Mesendoderm (in vitro differentiated cells): ENCODE measurements around the gene FOXQ1.

Source experiments
- DNase-seq: peaks from one replicate; pipeline ENCODE4 v3.0.0; 2013
- H2AK5ac ChIP-seq: 2 replicates; pipeline ENCODE4 v1.6.1; 2013; ENCODE audit warnings: low read length, inconsistent platforms
- H2BK120ac ChIP-seq: 2 replicates; pipeline ENCODE4 v1.6.1; 2013; ENCODE audit warnings: low read depth, mild to moderate bottlenecking, low read length, moderate library complexity, mixed read lengths
- H2BK15ac ChIP-seq: replicated peaks from 2 replicates; pipeline ENCODE4 v1.6.1; 2013; ENCODE audit warnings: low read depth, mild to moderate bottlenecking, moderate library complexity
- H2BK5ac ChIP-seq: 2 replicates; pipeline ENCODE4 v1.6.1; 2013; ENCODE audit warnings: low read length, inconsistent platforms
- H3K18ac ChIP-seq: 2 replicates; pipeline ENCODE4 v1.6.1; 2013; ENCODE audit warnings: mild to moderate bottlenecking, low read length, mixed read lengths
- H3K23ac ChIP-seq: one replicate; pipeline ENCODE4 v1.6.1; 2013; ENCODE audit warnings: low read length
- H3K27ac ChIP-seq: 2 replicates; pipeline ENCODE4 v1.5.1; 2013; ENCODE audit warnings: low read depth, mild to moderate bottlenecking, inconsistent platforms, low read length, moderate library complexity
- H3K27me3 ChIP-seq: 2 replicates; pipeline ENCODE4 v1.6.1; 2013; ENCODE audit warnings: low read length, control low read depth, mild to moderate bottlenecking, inconsistent platforms; ENCODE audit not compliant: insufficient read depth, poor library complexity
- H3K36me3 ChIP-seq: 2 replicates; pipeline ENCODE4 v1.6.1; 2013; ENCODE audit warnings: low read length, inconsistent platforms; ENCODE audit not compliant: control insufficient read depth, insufficient read depth
- H3K4ac ChIP-seq: one replicate; pipeline ENCODE4 v1.6.1; 2013; ENCODE audit warnings: low read depth, mild to moderate bottlenecking, low read length, moderate library complexity
- H3K4me1 ChIP-seq: 2 replicates; pipeline ENCODE4 v1.6.1; 2013; ENCODE audit warnings: low read depth, low read length, inconsistent platforms; ENCODE audit not compliant: control insufficient read depth
- H3K4me2 ChIP-seq: 2 replicates; pipeline ENCODE4 v1.6.1; 2013; ENCODE audit warnings: low read length
- H3K4me3 ChIP-seq: 2 replicates; pipeline ENCODE4 v1.5.1; 2013; ENCODE audit warnings: mild to moderate bottlenecking, low read length
- H3K56ac ChIP-seq: one replicate; pipeline ENCODE4 v1.6.1; 2013; ENCODE audit warnings: low read length
- H3K79me1 ChIP-seq: 2 replicates; pipeline ENCODE4 v1.6.1; 2013; ENCODE audit warnings: low read length, inconsistent platforms
- H3K79me2 ChIP-seq: 2 replicates; pipeline ENCODE4 v1.6.1; 2013; ENCODE audit warnings: mild to moderate bottlenecking, low read length; ENCODE audit not compliant: control insufficient read depth, insufficient read depth
- H3K9ac ChIP-seq: 2 replicates; pipeline ENCODE4 v1.6.1; 2013; ENCODE audit warnings: low read length, inconsistent platforms
- H4K5ac ChIP-seq: one replicate; pipeline ENCODE4 v1.6.1; 2013; ENCODE audit warnings: low read length
- H4K8ac ChIP-seq: one replicate; pipeline ENCODE4 v1.6.1; 2013; ENCODE audit warnings: low read depth, mild to moderate bottlenecking, control low read depth, low read length, moderate library complexity
- WGBS: extraction: QIAGEN DNeasy Blood & Tissue Kit; methylation state at CpG from one replicate; pipeline ENCODE4 v1.1.7; 2013; ENCODE audit warnings: low lambda C conversion rate, missing lambda C conversion rate; ENCODE audit not compliant: insufficient coverage; ENCODE audit errors: extremely low coverage; 5-methylcytosine and 5-hydroxymethylcytosine counted together

Gene FOXQ1

DNA sequence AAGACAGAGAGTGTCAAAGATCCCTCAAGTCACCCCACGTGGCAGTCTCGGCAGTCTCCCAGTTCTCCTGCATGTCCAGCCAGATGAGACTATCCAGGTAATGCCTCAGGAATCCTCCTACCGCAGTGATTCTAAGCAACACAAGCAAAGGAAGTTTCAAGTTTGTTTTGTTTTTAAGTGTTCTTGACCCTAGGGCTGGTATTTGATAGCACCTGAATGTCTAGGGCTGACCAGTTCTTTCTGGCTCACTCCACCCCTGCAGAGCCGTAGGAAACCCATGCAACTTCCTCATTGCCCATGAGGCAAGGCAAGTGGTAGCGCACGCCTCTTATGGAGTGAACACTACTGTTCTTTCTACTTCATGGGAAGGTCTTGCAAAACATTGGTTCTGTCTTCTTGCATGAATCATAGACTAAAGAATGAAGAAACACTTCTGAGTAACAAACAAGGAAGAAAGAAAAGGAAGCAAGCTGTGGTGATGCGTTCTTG lies 24.8 kb upstream of the FOXQ1 start:
- Histone ChIP-seq H2BK15ac (no peak overlapping the region), H3K4ac (no peak overlapping the region), H3K79me1 (no peaks in the 10 kb centered on the region), H3K23ac (no peak overlapping the region), H3K36me3 (no peaks in the 10 kb centered on the region), H2BK120ac (no peak overlapping the region), H3K4me1 (peaks cover 2% of the 10 kb centered on the region), H4K8ac (no peak overlapping the region), H3K27me3 (no peaks in the 10 kb centered on the region), H4K5ac (no peak overlapping the region), H3K4me2 (no peak overlapping the region), H3K27ac (no peak overlapping the region), H3K18ac (no peak overlapping the region), H2BK5ac (no peak overlapping the region), H3K56ac (no peak overlapping the region), H2AK5ac (no peak overlapping the region), H3K79me2 (no peaks in the 10 kb centered on the region), H3K4me3 (no peak overlapping the region), H3K9ac (no peak overlapping the region)
- WGBS: no CpG with 5 or more reads among the region's 7 CpGs
- DNase-seq: no peak

- no peak for DNase-seq
- no peaks in the 10 kb centered on the region for H3K27me3 ChIP-seq
- no peak overlapping the region for H2AK5ac ChIP-seq
- no peak overlapping the region for H3K56ac ChIP-seq
- peaks cover 2% of the 10 kb centered on the region for H3K4me1 ChIP-seq
- no peak overlapping the region for H2BK5ac ChIP-seq
- H2BK15ac ChIP-seq: no peak overlapping the region
- H3K9ac ChIP-seq: no peak overlapping the region
- no peaks in the 10 kb centered on the region for H3K79me2 ChIP-seq
- H3K23ac ChIP-seq: no peak overlapping the region
- no CpG with 5 or more reads among the region's 6 CpGs for WGBS
- H4K8ac ChIP-seq: no peak overlapping the region
- no peaks in the 10 kb centered on the region for H3K36me3 ChIP-seq
- H4K5ac ChIP-seq: no peak overlapping the region
- no peak overlapping the region for H3K18ac ChIP-seq
- H3K27ac ChIP-seq: no peak overlapping the region
- no peak overlapping the region for H2BK120ac ChIP-seq
- no peak overlapping the region for H3K4ac ChIP-seq
- H3K4me2 ChIP-seq: no peak overlapping the region
- no peaks in the 10 kb centered on the region for H3K79me1 ChIP-seq
- no peak overlapping the region for H3K4me3 ChIP-seq
These were observed 21.8 kb upstream of the FOXQ1 start for GRCh38 chr6:1290086-1290485.

DNA sequence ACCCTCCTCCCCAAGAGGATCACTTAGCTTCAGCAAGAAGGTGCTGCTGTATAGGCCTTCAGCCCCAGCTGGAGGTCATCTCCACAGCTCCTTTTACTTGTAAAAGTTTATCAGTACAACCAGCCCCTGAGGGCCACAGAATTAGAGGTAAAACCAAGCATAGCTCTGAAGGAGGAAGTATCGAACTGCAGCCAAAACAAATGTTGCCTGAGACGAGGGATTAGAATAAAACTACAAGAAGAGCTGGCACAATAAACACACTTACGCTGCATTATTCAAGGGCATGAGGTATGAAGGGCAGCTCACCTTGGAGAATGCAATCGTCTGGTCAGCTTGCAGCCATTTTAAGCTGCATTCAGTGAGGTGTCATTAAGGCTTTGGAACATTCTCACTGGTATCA lies 21.1 kb upstream of the FOXQ1 start:
- H2BK15ac ChIP-seq: no peak overlapping the region
- WGBS: no CpG with 5 or more reads among the region's 4 CpGs
- no peaks in the 10 kb centered on the region for H3K79me2 ChIP-seq
- no peaks in the 10 kb centered on the region for H3K36me3 ChIP-seq
- H3K27ac ChIP-seq: no peak overlapping the region
- no peak overlapping the region for H3K4me2 ChIP-seq
- no peak overlapping the region for H4K5ac ChIP-seq
- peaks cover 2% of the 10 kb centered on the region for H3K4me1 ChIP-seq
- no peak overlapping the region for H3K4me3 ChIP-seq
- no peak overlapping the region for H4K8ac ChIP-seq
- H3K23ac ChIP-seq: no peak overlapping the region
- H2AK5ac ChIP-seq: no peak overlapping the region
- no peak overlapping the region for H3K56ac ChIP-seq
- no peak overlapping the region for H3K18ac ChIP-seq
- no peak overlapping the region for H3K9ac ChIP-seq
- H3K4ac ChIP-seq: no peak overlapping the region
- H2BK120ac ChIP-seq: no peak overlapping the region
- no peaks in the 10 kb centered on the region for H3K79me1 ChIP-seq
- no peak overlapping the region for H2BK5ac ChIP-seq
- no peak for DNase-seq
- no peaks in the 10 kb centered on the region for H3K27me3 ChIP-seq

DNA sequence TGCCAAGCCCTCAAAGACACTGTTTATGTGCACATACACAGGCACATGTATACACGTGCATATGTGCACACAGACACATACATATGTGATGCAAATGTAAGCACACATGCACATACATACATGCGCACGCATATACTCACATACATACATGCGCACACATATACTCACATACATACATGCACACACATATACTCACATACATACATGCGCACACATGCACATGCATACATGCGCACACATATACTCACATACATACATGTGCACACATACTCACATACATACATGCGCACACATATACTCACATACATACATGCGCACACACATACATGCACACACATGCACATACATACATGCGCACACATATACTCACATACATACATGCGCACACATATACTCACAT lies 20.5 kb upstream of the FOXQ1 start:
- H3K56ac ChIP-seq: no peak overlapping the region
- no peak overlapping the region for H3K4ac ChIP-seq

GRCh38 chr6:1295420-1295819 lies 16.5 kb upstream of the FOXQ1 start:
- no peak for DNase-seq
- Histone ChIP-seq H4K5ac (no peak overlapping the region), H2BK120ac (no peak overlapping the region), H3K4me2 (no peak overlapping the region), H3K4ac (no peak overlapping the region), H3K56ac (no peak overlapping the region), H3K27ac (no peak overlapping the region), H3K9ac (no peak overlapping the region), H2BK5ac (no peak overlapping the region), H3K79me2 (no peaks in the 10 kb centered on the region), H2BK15ac (no peak overlapping the region), H3K4me3 (no peak overlapping the region), H3K27me3 (no peaks in the 10 kb centered on the region), H4K8ac (no peak overlapping the region), H3K36me3 (no peaks in the 10 kb centered on the region), H3K18ac (no peak overlapping the region), H3K23ac (no peak overlapping the region), H3K4me1 (no peaks in the 10 kb centered on the region), H2AK5ac (no peak overlapping the region), H3K79me1 (no peaks in the 10 kb centered on the region)
- no CpG with 5 or more reads among the region's 3 CpGs for WGBS

More for the DNA sequence above, 20.5 kb upstream of the FOXQ1 start:
- Histone ChIP-seq H3K36me3 (no peaks in the 10 kb centered on the region), H2BK15ac (no peak overlapping the region), H2BK120ac (no peak overlapping the region), H3K23ac (no peak overlapping the region), H3K4me3 (no peak overlapping the region), H3K79me1 (no peaks in the 10 kb centered on the region), H4K5ac (no peak overlapping the region), H3K4me2 (no peak overlapping the region), H2BK5ac (no peak overlapping the region), H2AK5ac (no peak overlapping the region), H4K8ac (no peak overlapping the region), H3K9ac (no peak overlapping the region), H3K27me3 (no peaks in the 10 kb centered on the region), H3K27ac (no peak overlapping the region), H3K18ac (no peak overlapping the region), H3K4me1 (no peaks in the 10 kb centered on the region), H3K79me2 (no peaks in the 10 kb centered on the region)
- no CpG with 5 or more reads among the region's 10 CpGs for WGBS
- no peak for DNase-seq

GRCh38 chr6:1296079-1296478 lies 15.8 kb upstream of the FOXQ1 start:
- H3K27me3 ChIP-seq: no peaks in the 10 kb centered on the region
- no peak overlapping the region for H2BK120ac ChIP-seq
- H2AK5ac ChIP-seq: no peak overlapping the region
- no peaks in the 10 kb centered on the region for H3K4me1 ChIP-seq
- no peak overlapping the region for H3K9ac ChIP-seq
- no peak overlapping the region for H3K4ac ChIP-seq
- H3K79me1 ChIP-seq: no peaks in the 10 kb centered on the region
- H2BK5ac ChIP-seq: no peak overlapping the region
- no peak overlapping the region for H3K56ac ChIP-seq
- no peak overlapping the region for H3K27ac ChIP-seq
- no peak overlapping the region for H3K23ac ChIP-seq
- no peaks in the 10 kb centered on the region for H3K79me2 ChIP-seq
- no peak overlapping the region for H3K4me3 ChIP-seq
- no peak overlapping the region for H2BK15ac ChIP-seq
- no peak overlapping the region for H4K5ac ChIP-seq
- H3K36me3 ChIP-seq: no peaks in the 10 kb centered on the region
- no peak overlapping the region for H3K4me2 ChIP-seq
- no peak for DNase-seq
- H3K18ac ChIP-seq: no peak overlapping the region
- no peak overlapping the region for H4K8ac ChIP-seq
- no CpG with 5 or more reads among the region's 7 CpGs for WGBS
